OCI-LY1 (cell line): Measurements from ENCODE around the gene WWC2.

Experiments
- H2AFZ ChIP-seq: fragments of 200-600 bp; sonication (generic), shearing (Covaris generic); 2 replicates; pipeline ENCODE4 v1.6.0; 2014; ENCODE audit warnings: antibody characterized with exemption, mild to moderate bottlenecking, low read length
- H3F3A ChIP-seq: fragments of 200-600 bp; sonication (generic), shearing (Covaris generic); 2 replicates; pipeline ENCODE4 v1.6.0; 2014; ENCODE audit warnings: mild to moderate bottlenecking, antibody characterized with exemption, low read length, moderate library complexity; ENCODE audit not compliant: insufficient read depth
- H3K27ac ChIP-seq: fragments of 200-600 bp; sonication (generic); 2 replicates; pipeline ENCODE4 v1.5.1; 2014; ENCODE audit warnings: low read length, mixed run types, mild to moderate bottlenecking, low read depth; ENCODE audit not compliant: poor library complexity, severe bottlenecking
- H3K27me3 ChIP-seq: fragments of 200-600 bp; sonication (generic); 2 replicates; pipeline ENCODE4 v1.6.0; 2014; ENCODE audit warnings: antibody characterized with exemption, mild to moderate bottlenecking, low read length, moderate library complexity; ENCODE audit not compliant: insufficient read depth
- H3K36me3 ChIP-seq: fragments of 200-600 bp; sonication (generic); 2 replicates; pipeline ENCODE4 v1.6.1; 2014; ENCODE audit warnings: mild to moderate bottlenecking, antibody characterized with exemption, low read length, moderate library complexity, mixed read lengths; ENCODE audit not compliant: insufficient read depth
- H3K4me1 ChIP-seq: fragments of 200-600 bp; sonication (generic); 2 replicates; pipeline ENCODE4 v1.5.1; 2014; ENCODE audit warnings: mild to moderate bottlenecking, low read length, moderate library complexity; ENCODE audit not compliant: insufficient read depth, severe bottlenecking
- H3K4me2 ChIP-seq: fragments of 200-600 bp; sonication (generic), shearing (Covaris generic); 2 replicates; pipeline ENCODE4 v1.6.1; 2014; ENCODE audit warnings: low read length
- H3K4me3 ChIP-seq: fragments of 200-600 bp; sonication (generic); 2 replicates; pipeline ENCODE4 v1.5.1; 2014; ENCODE audit warnings: low read length, low read depth, mild to moderate bottlenecking, mixed read lengths; ENCODE audit not compliant: poor library complexity, severe bottlenecking
- H3K79me2 ChIP-seq: fragments of 200-600 bp; shearing (Covaris generic); 2 replicates; pipeline ENCODE4 v1.6.1; 2016; ENCODE audit warnings: mixed run types, low read length, mixed read lengths; ENCODE audit not compliant: insufficient read depth
- H3K9ac ChIP-seq: fragments of 200-600 bp; sonication (generic), shearing (Covaris generic); 2 replicates; pipeline ENCODE4 v1.6.1; 2014; ENCODE audit warnings: mild to moderate bottlenecking, low read length, mixed read lengths
- H3K9me2 ChIP-seq: fragments of 200-600 bp; sonication (generic), shearing (Covaris generic); 2 replicates; pipeline ENCODE4 v1.6.1; 2014; ENCODE audit warnings: low read depth, mild to moderate bottlenecking, low read length, mixed read lengths
- H3K9me3 ChIP-seq: fragments of 200-600 bp; shearing (Covaris generic); 2 replicates; pipeline ENCODE4 v1.6.1; 2014; ENCODE audit warnings: low read length, mixed read lengths
- H4K20me1 ChIP-seq: fragments of 200-600 bp; sonication (generic), shearing (Covaris generic); 2 replicates; pipeline ENCODE4 v1.6.0; 2016; ENCODE audit warnings: mild to moderate bottlenecking, low read length; ENCODE audit not compliant: insufficient read depth
- EZH2 ChIP-seq: fragments of 200-600 bp; sonication (generic), shearing (Covaris generic); IDR thresholded peaks from 2 replicates; pipeline ENCODE4 v1.8.0; 2017; ENCODE audit warnings: borderline replicate concordance, mixed run types, mild to moderate bottlenecking, antibody characterized with exemption, low read length, moderate library complexity, mixed read lengths
- TF ChIP-seq, protein P1 (sequence below): fragments of 200-600 bp; sonication (generic), shearing (Covaris generic); IDR thresholded peaks from 2 replicates; pipeline ENCODE4 v1.5.1; 2017; ENCODE audit warnings: mild to moderate bottlenecking, antibody characterized with exemption, low read length, moderate library complexity, mixed read lengths

Gene WWC2

DNA sequence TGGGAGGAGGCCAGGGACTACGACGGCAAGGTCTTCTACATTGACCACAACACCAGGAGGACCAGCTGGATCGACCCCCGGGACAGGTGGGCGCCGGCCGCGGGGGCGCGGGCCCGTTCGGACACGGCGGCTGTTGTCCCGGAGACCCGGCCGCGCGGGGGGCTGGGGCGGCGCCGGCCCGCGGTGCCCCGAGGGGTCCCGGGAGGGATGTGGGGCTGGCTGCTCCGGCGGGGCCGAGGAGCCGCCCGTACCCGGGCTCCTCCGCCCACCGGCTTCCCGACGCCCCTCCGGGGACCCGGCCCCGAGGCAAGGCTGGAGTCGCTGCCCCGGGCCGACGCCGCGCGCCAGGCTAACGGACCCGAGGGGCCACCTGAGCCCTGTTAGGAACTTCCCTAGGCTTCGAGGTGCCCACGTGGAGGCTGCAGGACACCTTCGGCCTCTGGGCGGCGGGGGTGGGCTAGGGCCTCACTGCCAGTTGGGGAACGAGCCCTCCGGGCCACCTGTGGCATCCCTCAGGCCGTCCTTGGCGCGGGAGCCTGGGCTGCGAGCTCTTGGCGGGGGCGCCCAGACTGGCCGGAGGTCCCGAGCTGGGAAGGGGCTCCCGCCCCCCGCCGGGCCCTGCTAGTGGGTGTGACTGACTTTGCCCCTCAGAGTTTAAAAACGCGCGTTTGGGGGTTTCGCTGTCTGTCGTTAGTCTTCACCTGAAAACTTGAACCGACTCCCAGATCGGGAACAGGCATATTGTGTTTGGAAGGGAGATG is 660 bp downstream of the WWC2 start:
- no peak overlapping the region for H3K9ac ChIP-seq
- TF ChIP-seq, protein P1, sequence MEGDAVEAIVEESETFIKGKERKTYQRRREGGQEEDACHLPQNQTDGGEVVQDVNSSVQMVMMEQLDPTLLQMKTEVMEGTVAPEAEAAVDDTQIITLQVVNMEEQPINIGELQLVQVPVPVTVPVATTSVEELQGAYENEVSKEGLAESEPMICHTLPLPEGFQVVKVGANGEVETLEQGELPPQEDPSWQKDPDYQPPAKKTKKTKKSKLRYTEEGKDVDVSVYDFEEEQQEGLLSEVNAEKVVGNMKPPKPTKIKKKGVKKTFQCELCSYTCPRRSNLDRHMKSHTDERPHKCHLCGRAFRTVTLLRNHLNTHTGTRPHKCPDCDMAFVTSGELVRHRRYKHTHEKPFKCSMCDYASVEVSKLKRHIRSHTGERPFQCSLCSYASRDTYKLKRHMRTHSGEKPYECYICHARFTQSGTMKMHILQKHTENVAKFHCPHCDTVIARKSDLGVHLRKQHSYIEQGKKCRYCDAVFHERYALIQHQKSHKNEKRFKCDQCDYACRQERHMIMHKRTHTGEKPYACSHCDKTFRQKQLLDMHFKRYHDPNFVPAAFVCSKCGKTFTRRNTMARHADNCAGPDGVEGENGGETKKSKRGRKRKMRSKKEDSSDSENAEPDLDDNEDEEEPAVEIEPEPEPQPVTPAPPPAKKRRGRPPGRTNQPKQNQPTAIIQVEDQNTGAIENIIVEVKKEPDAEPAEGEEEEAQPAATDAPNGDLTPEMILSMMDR: no peak
- no peak for TF ChIP-seq EZH2
- no peaks in the 10 kb centered on the region for H4K20me1 ChIP-seq
- no peak overlapping the region for H2AFZ ChIP-seq
- H3K9me3 ChIP-seq: no peaks in the 10 kb centered on the region
- no peaks in the 10 kb centered on the region for H3F3A ChIP-seq
- no peak overlapping the region for H3K4me2 ChIP-seq
- no peaks in the 10 kb centered on the region for H3K36me3 ChIP-seq
- H3K79me2 ChIP-seq: no peaks in the 10 kb centered on the region
- no peak overlapping the region for H3K4me3 ChIP-seq
- no peak overlapping the region for H3K27ac ChIP-seq
- H3K4me1 ChIP-seq: no peaks in the 10 kb centered on the region
- no peaks in the 10 kb centered on the region for H3K9me2 ChIP-seq
- no peaks in the 10 kb centered on the region for H3K27me3 ChIP-seq

- no peaks in the 10 kb centered on the region for H3K4me1 ChIP-seq
- no peak overlapping the region for H2AFZ ChIP-seq
- H3F3A ChIP-seq: no peaks in the 10 kb centered on the region
- H3K36me3 ChIP-seq: no peaks in the 10 kb centered on the region
- H3K27me3 ChIP-seq: no peaks in the 10 kb centered on the region
- no peak overlapping the region for H3K27ac ChIP-seq
- H4K20me1 ChIP-seq: no peaks in the 10 kb centered on the region
- H3K9me2 ChIP-seq: no peaks in the 10 kb centered on the region
- H3K9me3 ChIP-seq: no peaks in the 10 kb centered on the region
- no peaks in the 10 kb centered on the region for H3K79me2 ChIP-seq
- no peak overlapping the region for H3K4me3 ChIP-seq
- no peak overlapping the region for H3K9ac ChIP-seq
- no peak overlapping the region for H3K4me2 ChIP-seq
- TF ChIP-seq, protein P1: no peak
- no peak for TF ChIP-seq EZH2
Measured at GRCh38 chr4:183100298-183100599, 1.2 kb downstream of the WWC2 start.

DNA sequence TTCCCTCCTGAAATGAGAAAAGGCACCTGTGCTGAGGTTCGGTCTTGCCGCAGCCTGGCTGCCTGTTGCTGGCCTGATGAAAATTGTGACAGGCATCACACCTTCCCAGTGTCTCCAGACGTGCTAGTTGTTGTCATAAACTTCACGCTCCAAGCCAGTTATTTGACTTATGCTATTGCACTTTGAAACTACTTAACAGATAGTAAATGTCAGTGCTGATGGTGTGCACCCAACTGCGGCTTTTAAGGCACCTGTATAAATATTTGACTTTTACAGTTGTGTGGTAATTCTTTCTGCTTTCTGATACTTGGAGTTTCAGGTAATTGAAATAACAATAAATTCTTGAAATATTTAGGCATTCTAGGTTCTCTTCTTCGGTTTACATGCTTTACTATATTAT is 1.8 kb downstream of the WWC2 start:
- Histone ChIP-seq H3K4me1 (no peaks in the 10 kb centered on the region), H4K20me1 (no peaks in the 10 kb centered on the region), H3K9me3 (no peaks in the 10 kb centered on the region), H3K9ac (no peak overlapping the region), H3K36me3 (no peaks in the 10 kb centered on the region), H3K9me2 (no peaks in the 10 kb centered on the region), H3K27ac (no peak overlapping the region), H3K27me3 (no peaks in the 10 kb centered on the region), H3K4me3 (no peak overlapping the region), H3F3A (no peaks in the 10 kb centered on the region), H3K4me2 (no peak overlapping the region), H2AFZ (no peak overlapping the region), H3K79me2 (no peaks in the 10 kb centered on the region)
- TF ChIP-seq, protein P1: no peak
- TF ChIP-seq EZH2: no peak
